ENCODE results near the gene FARP1.

DNA sequence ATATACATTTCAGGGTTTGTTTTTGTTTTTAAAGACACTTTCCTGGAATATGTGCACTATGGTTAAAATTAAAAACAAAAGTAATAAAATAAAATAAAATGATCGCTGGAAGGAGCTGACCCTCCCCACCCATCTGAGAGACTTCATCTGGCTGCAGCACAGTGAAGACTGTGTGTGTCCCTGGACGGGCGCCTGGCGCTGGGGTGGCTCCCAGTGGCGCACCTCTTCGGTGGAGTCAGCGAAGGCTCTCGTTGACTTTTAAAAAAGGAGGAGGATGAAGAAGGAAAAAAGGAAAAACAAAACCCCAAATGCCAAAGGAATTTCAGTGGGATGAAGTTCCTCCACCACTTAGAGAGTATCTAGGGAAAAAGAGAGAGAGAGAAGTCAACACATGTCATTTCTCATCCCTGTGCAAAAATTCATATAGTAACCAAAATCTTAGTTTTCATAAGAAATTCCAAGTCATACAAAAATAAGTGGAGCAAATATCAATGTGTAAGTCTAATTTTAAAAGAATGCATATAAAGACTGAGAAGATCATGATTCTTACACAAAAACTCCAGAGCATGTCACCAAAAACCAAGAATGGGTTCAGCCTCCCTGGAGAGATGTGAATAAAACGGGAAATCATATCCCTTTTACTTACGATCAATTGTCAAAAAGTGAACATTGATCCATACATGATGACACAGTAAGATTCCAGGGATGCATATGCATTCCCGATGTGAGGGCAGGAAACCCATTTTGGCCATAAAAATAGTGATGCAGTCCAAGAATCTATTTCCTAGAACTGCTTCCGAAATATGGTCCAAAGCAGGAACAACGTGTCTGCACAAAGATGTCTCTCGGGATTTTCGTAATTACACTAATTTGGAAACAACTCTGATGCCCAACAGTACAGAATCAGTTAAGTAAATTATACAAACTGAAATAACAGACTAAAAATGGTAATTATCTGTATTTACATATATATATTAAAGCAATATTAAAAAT, 310.3 kb downstream of the FARP1 start:
- TF ChIP-seq CTCF (IDR thresholded peaks at IDR 0.05; ENCODE audit: insufficient read depth, low read depth, low read length) (no peak), EZH2 (IDR thresholded peaks at IDR 0.05; ENCODE audit: insufficient read depth, low read length) (no peak)

Measured in astrocyte (in vitro differentiated cells and primary cell).